PC-9 (cell line): ENCODE results near the gene RNF169.

ENCODE experiments used
- EZH2 ChIP-seq: fragments of 200-600 bp; sonication (generic); IDR thresholded peaks from 2 replicates; pipeline ENCODE4 v1.8.0; 2017; ENCODE audit warnings: antibody characterized with exemption, low read depth
- TF ChIP-seq, protein P1 (sequence below): fragments of 200-600 bp; sonication (generic); conservative IDR thresholded peaks from 2 replicates; pipeline ENCODE4 v1.6.1; 2017; ENCODE audit warnings: mixed run types, antibody characterized with exemption, mild to moderate bottlenecking, moderate library complexity

DNA sequence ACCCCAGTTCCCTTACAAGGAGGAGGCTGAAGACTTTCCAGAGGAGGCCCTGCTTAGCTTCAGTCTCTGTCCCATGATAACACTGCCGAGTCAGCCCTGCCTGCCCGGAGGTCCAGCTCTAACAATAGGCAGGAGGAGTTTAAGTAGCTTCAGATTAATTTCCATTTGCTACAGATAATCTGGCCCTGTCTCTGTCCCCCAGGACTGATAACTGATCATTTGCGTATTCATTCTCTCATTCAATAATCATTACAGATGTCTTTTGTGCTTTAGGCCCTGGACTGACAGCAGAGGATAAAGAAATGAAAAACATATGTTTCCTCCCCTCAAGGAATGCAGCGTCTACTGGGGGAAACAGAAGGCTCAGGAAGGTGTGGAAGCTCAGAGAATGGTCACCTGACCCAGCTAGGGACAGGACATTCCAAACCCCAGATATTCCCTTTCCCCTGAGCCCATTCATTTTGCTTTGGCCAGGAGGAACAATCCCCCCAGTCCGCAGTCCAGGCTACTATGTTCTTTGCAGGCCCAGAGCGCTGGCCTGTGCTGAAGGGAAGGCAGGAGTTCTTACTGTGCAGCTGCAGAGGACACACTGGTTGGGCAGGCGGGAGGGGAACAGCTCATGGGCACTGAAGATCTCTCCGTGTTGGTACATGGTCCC is 38.2 kb upstream of the RNF169 start:
- TF ChIP-seq, protein P1, sequence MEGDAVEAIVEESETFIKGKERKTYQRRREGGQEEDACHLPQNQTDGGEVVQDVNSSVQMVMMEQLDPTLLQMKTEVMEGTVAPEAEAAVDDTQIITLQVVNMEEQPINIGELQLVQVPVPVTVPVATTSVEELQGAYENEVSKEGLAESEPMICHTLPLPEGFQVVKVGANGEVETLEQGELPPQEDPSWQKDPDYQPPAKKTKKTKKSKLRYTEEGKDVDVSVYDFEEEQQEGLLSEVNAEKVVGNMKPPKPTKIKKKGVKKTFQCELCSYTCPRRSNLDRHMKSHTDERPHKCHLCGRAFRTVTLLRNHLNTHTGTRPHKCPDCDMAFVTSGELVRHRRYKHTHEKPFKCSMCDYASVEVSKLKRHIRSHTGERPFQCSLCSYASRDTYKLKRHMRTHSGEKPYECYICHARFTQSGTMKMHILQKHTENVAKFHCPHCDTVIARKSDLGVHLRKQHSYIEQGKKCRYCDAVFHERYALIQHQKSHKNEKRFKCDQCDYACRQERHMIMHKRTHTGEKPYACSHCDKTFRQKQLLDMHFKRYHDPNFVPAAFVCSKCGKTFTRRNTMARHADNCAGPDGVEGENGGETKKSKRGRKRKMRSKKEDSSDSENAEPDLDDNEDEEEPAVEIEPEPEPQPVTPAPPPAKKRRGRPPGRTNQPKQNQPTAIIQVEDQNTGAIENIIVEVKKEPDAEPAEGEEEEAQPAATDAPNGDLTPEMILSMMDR, result no peak
- TF ChIP-seq EZH2, result no peak
